Stimulated activated memory B cell treated with anti-CD40 and anti-IgM and Interleukin-4, amounts not matched to agents 10 μg/mL and 1 μg/mL and 100 μg/mL, for 72 hours (primary cell): ENCODE measurements around the gene AKTIP.
"Not testable (repeated sequence)": the region's sequence is repeated elsewhere in the genome, so short reads cannot be mapped to it uniquely, and the experiment has no call there.

Source experiments
- ATAC-seq: fragments of 150-1000 bp; cut with Tn5 transposase; 2 replicates; pipeline ENCODE4 v1.10.0; 2021
- H3K27ac Mint-ChIP-seq: one replicate; pipeline ENCODE4 v1.8.0; 2022; ENCODE audit warnings: mild to moderate bottlenecking, mixed read lengths
- H3K27me3 Mint-ChIP-seq: one replicate; pipeline ENCODE4 v1.8.0; 2022; ENCODE audit warnings: mixed read lengths
- H3K36me3 Mint-ChIP-seq: one replicate; pipeline ENCODE4 v1.8.0; 2022; ENCODE audit warnings: mixed read lengths
- H3K4me1 Mint-ChIP-seq: one replicate; pipeline ENCODE4 v1.8.0; 2022; ENCODE audit warnings: mixed read lengths
- H3K4me3 Mint-ChIP-seq: one replicate; pipeline ENCODE4 v1.8.0; 2022; ENCODE audit warnings: mild to moderate bottlenecking, moderate library complexity, mixed read lengths
- H3K9me3 Mint-ChIP-seq: one replicate; pipeline ENCODE4 v1.8.0; 2022; ENCODE audit warnings: mixed read lengths

AKTIP gene

GRCh38 chr16:53502331-53503269, at the start of gene AKTIP:
AKTIP (minus strand) TSS chr16:53503209; CDS start chr16:53500259, 2,950 bp downstream.
- ATAC-seq = peak; percentile 56
- Mint-ChIP-seq H3K9me3 (no peaks in the 10 kb centered on the region), H3K27me3 (no peaks in the 10 kb centered on the region), H3K36me3 (peaks cover 4% of the 10 kb centered on the region), H3K27ac (peak within 1 kb of the TSS; percentile 90), H3K4me1 (peaks cover 28% of the 10 kb centered on the region), H3K4me3 (peak within 1 kb of the TSS; percentile 97)

- ATAC-seq = peak; percentile 74
- peaks cover 36% of the 10 kb centered on the region for H3K27me3 Mint-ChIP-seq
- no peaks in the 10 kb centered on the region for H3K9me3 Mint-ChIP-seq
- H3K4me1 Mint-ChIP-seq = peaks cover 19% of the 10 kb centered on the region
- H3K36me3 Mint-ChIP-seq = no peaks in the 10 kb centered on the region
- H3K4me3 Mint-ChIP-seq = peak overlapping the region; percentile 17
- H3K27ac Mint-ChIP-seq = no peak overlapping the region
Observed at GRCh38 chr16:53549970-53550690, 47.1 kb upstream of the AKTIP start.

- Mint-ChIP-seq H3K36me3 (no peaks in the 10 kb centered on the region), H3K27ac (peak overlapping the region; percentile 24), H3K4me1 (peaks cover 15% of the 10 kb centered on the region), H3K4me3 (no peak overlapping the region), H3K27me3 (peaks cover 43% of the 10 kb centered on the region), H3K9me3 (no peaks in the 10 kb centered on the region)
- ATAC-seq = no peak
Observed at GRCh38 chr16:53546988-53547391, 44.0 kb upstream of the AKTIP start.

- no peaks in the 10 kb centered on the region for H3K9me3 Mint-ChIP-seq
- ATAC-seq = no peak
Observed at GRCh38 chr16:53545433-53545832, 42.4 kb upstream of the AKTIP start.

GRCh38 chr16:53542283-53542682, 39.3 kb upstream of the AKTIP start:
- no peaks in the 10 kb centered on the region for H3K36me3 Mint-ChIP-seq
- H3K4me3 Mint-ChIP-seq = no peak overlapping the region
- ATAC-seq = no peak
- H3K27me3 Mint-ChIP-seq = peaks cover 20% of the 10 kb centered on the region
- H3K4me1 Mint-ChIP-seq = peaks cover 6% of the 10 kb centered on the region
- no peaks in the 10 kb centered on the region for H3K9me3 Mint-ChIP-seq
- H3K27ac Mint-ChIP-seq = no peak overlapping the region

More at GRCh38 chr16:53545433-53545832, 42.4 kb upstream of the AKTIP start:
- Mint-ChIP-seq H3K4me3 (no peak overlapping the region), H3K4me1 (peaks cover 11% of the 10 kb centered on the region), H3K36me3 (no peaks in the 10 kb centered on the region), H3K27ac (no peak overlapping the region), H3K27me3 (peaks cover 31% of the 10 kb centered on the region)

GRCh38 chr16:53541326-53541725, 38.3 kb upstream of the AKTIP start:
- Mint-ChIP-seq H3K27ac (no peak overlapping the region), H3K4me1 (peaks cover 6% of the 10 kb centered on the region), H3K4me3 (no peak overlapping the region), H3K27me3 (peaks cover 20% of the 10 kb centered on the region), H3K36me3 (no peaks in the 10 kb centered on the region), H3K9me3 (no peaks in the 10 kb centered on the region)
- ATAC-seq = no peak

- not testable (repeated sequence) for H3K4me3 Mint-ChIP-seq, H3K27ac Mint-ChIP-seq, H3K9me3 Mint-ChIP-seq
Observed at GRCh38 chr16:53539759-53540718, 37.0 kb upstream of the AKTIP start.

GRCh38 chr16:53539346-53539745, 36.3 kb upstream of the AKTIP start:
- not testable (repeated sequence) for H3K27ac Mint-ChIP-seq, H3K36me3 Mint-ChIP-seq, H3K4me3 Mint-ChIP-seq, ATAC-seq, H3K9me3 Mint-ChIP-seq
- Mint-ChIP-seq H3K4me1 (peaks cover 15% of the 10 kb centered on the region), H3K27me3 (peaks cover 20% of the 10 kb centered on the region)

More at GRCh38 chr16:53539759-53540718, 37.0 kb upstream of the AKTIP start:
- not testable (repeated sequence) for H3K36me3 Mint-ChIP-seq, ATAC-seq, H3K4me1 Mint-ChIP-seq
- H3K27me3 Mint-ChIP-seq = peaks cover 20% of the 10 kb centered on the region

- no peak overlapping the region for H3K27ac Mint-ChIP-seq
- H3K27me3 Mint-ChIP-seq = peaks cover 10% of the 10 kb centered on the region
- no peaks in the 10 kb centered on the region for H3K36me3 Mint-ChIP-seq
- H3K4me1 Mint-ChIP-seq = peaks cover 20% of the 10 kb centered on the region
- H3K9me3 Mint-ChIP-seq = no peaks in the 10 kb centered on the region
- ATAC-seq = no peak
- H3K4me3 Mint-ChIP-seq = no peak overlapping the region
Observed at GRCh38 chr16:53537626-53538025, 34.6 kb upstream of the AKTIP start.

GRCh38 chr16:53534206-53534605, 31.2 kb upstream of the AKTIP start:
- Mint-ChIP-seq H3K27ac (peak overlapping the region; percentile 50), H3K9me3 (no peaks in the 10 kb centered on the region), H3K4me3 (no peak overlapping the region), H3K36me3 (no peaks in the 10 kb centered on the region), H3K27me3 (no peaks in the 10 kb centered on the region), H3K4me1 (peaks cover 20% of the 10 kb centered on the region)
- ATAC-seq = no peak

- no peak overlapping the region for H3K27ac Mint-ChIP-seq
- no peaks in the 10 kb centered on the region for H3K27me3 Mint-ChIP-seq
- H3K36me3 Mint-ChIP-seq = no peaks in the 10 kb centered on the region
Observed at GRCh38 chr16:53530741-53531140, 27.7 kb upstream of the AKTIP start.

GRCh38 chr16:53530046-53530445, 27.0 kb upstream of the AKTIP start:
- ATAC-seq = no peak
- Mint-ChIP-seq H3K36me3 (no peaks in the 10 kb centered on the region), H3K27ac (no peak overlapping the region)

More at GRCh38 chr16:53530741-53531140, 27.7 kb upstream of the AKTIP start:
- Mint-ChIP-seq H3K4me3 (no peak overlapping the region), H3K9me3 (no peaks in the 10 kb centered on the region), H3K4me1 (peaks cover 20% of the 10 kb centered on the region)
- no peak for ATAC-seq

GRCh38 chr16:53529513-53529912, 26.5 kb upstream of the AKTIP start:
- ATAC-seq = no peak
- no peaks in the 10 kb centered on the region for H3K9me3 Mint-ChIP-seq
- no peaks in the 10 kb centered on the region for H3K36me3 Mint-ChIP-seq
- peaks cover 16% of the 10 kb centered on the region for H3K4me1 Mint-ChIP-seq
- H3K27ac Mint-ChIP-seq = no peak overlapping the region
- no peaks in the 10 kb centered on the region for H3K27me3 Mint-ChIP-seq
- H3K4me3 Mint-ChIP-seq = no peak overlapping the region

More at GRCh38 chr16:53530046-53530445, 27.0 kb upstream of the AKTIP start:
- Mint-ChIP-seq H3K9me3 (no peaks in the 10 kb centered on the region), H3K4me1 (peaks cover 21% of the 10 kb centered on the region), H3K27me3 (no peaks in the 10 kb centered on the region), H3K4me3 (no peak overlapping the region)

- Mint-ChIP-seq H3K36me3 (no peaks in the 10 kb centered on the region), H3K27ac (no peak overlapping the region), H3K4me3 (no peak overlapping the region), H3K9me3 (no peaks in the 10 kb centered on the region), H3K27me3 (no peaks in the 10 kb centered on the region), H3K4me1 (peaks cover 12% of the 10 kb centered on the region)
- ATAC-seq = no peak
Observed at GRCh38 chr16:53528797-53529196, 25.8 kb upstream of the AKTIP start.
